ENCODE data around the gene AMMECR1. TPM values are rescaled to one million over a fixed set of nuclear protein-coding genes. Genes with fewer than 3 reads are reported as not detected.

Gene AMMECR1
- total and polyA plus RNA-seq, 2 experiments from 2014 or later = 16.9 to 32.5 TPM

- no peak overlapping the region for H3K27ac Mint-ChIP-seq
- no peaks in the 10 kb centered on the region for H3F3A ChIP-seq (replicated peaks; ENCODE audit: low read depth)
- TF ChIP-seq CREB1 (CRISPR knock-in tag; IDR thresholded peaks at IDR 0.05; ENCODE audit: low read depth) = no peak
- no peak for TF ChIP-seq EZH2phosphoT487 (IDR thresholded peaks at IDR 0.05; ENCODE audit: unreplicated experiment)
- no peak for TF ChIP-seq ZNF114 (CRISPR knock-in tag; IDR thresholded peaks at IDR 0.05)
- no peak overlapping the region for H3K4me3 ChIP-seq
- no peaks in the 10 kb centered on the region for H4K20me1 ChIP-seq (replicated peaks; ENCODE audit: insufficient read depth)
- H3K36me3 Mint-ChIP-seq (ENCODE audit: low read depth) = no peaks in the 10 kb centered on the region
- no peak for ATAC-seq
- no peak for DNase-seq (ENCODE audit: low spot score)
- H2AFZ ChIP-seq = no peak overlapping the region
- H3K4me1 ChIP-seq (ENCODE audit: insufficient read depth) = peaks cover 11% of the 10 kb centered on the region; the same call in 1 of the 2 replicates
- no peaks in the 10 kb centered on the region; the same call in 2 of the 3 replicates for H3K9me3 Mint-ChIP-seq
- no peaks in the 10 kb centered on the region for H3K36me3 ChIP-seq (ENCODE audit: insufficient read depth)
- no peaks in the 10 kb centered on the region for H3K9me2 ChIP-seq (ENCODE audit: insufficient read depth)
- H3K4me1 Mint-ChIP-seq = peaks cover 25% of the 10 kb centered on the region
- H3K27me3 Mint-ChIP-seq (ENCODE audit: insufficient read depth, low read depth, poor library complexity) = no peaks in the 10 kb centered on the region
- H3K79me2 ChIP-seq (replicated peaks; ENCODE audit: insufficient read depth) = peaks cover 10% of the 10 kb centered on the region; the same call in 1 of the 2 replicates
- no peaks in the 10 kb centered on the region for H3K27me3 ChIP-seq (ENCODE audit: insufficient read depth)
- no peak overlapping the region for H3K4me3 Mint-ChIP-seq
- no peak overlapping the region for H3K27ac ChIP-seq (ENCODE audit: low read depth)
- H3K4me2 ChIP-seq = no peak overlapping the region
Measured at GRCh38 chrX:110251961-110252360, 65.9 kb downstream of the AMMECR1 start.

DNA sequence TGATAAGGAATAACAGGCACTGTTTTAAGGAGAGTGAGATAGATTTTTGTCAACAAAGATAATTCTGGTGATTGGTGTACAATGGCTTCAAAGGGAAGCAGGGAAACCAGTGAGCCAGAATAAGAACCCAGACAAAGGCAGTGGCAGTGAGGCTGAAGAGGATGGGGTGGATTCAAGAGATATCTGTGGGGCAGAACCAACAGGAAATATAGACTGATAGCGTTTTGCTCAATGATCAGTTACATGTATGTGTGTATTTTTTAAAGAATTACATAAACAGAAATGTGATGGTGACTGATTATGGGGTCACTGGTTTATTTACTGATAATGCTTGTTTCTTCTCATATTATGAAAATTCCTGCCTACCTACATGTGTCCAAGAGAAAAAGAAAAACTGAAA lies 66.4 kb downstream of the AMMECR1 start:
- no peaks in the 10 kb centered on the region for H4K20me1 ChIP-seq (replicated peaks; ENCODE audit: insufficient read depth)
- H3K4me3 Mint-ChIP-seq = no peak overlapping the region
- H3K4me1 Mint-ChIP-seq = peaks cover 22% of the 10 kb centered on the region
- H3K4me2 ChIP-seq = no peak overlapping the region
- peaks cover 11% of the 10 kb centered on the region; the same call in 1 of the 2 replicates for H3K79me2 ChIP-seq (replicated peaks; ENCODE audit: insufficient read depth)
- no peak overlapping the region for H3K4me3 ChIP-seq
- no peaks in the 10 kb centered on the region; the same call in 2 of the 3 replicates for H3K9me3 Mint-ChIP-seq
- DNase-seq (ENCODE audit: low spot score) = no peak
- no peaks in the 10 kb centered on the region for H3K36me3 Mint-ChIP-seq (ENCODE audit: low read depth)
- no peaks in the 10 kb centered on the region for H3K9me2 ChIP-seq (ENCODE audit: insufficient read depth)
- H2AFZ ChIP-seq = no peak overlapping the region
- H3F3A ChIP-seq (replicated peaks; ENCODE audit: low read depth) = no peaks in the 10 kb centered on the region
- H3K27me3 Mint-ChIP-seq (ENCODE audit: insufficient read depth, low read depth, poor library complexity) = no peaks in the 10 kb centered on the region
- H3K27me3 ChIP-seq (ENCODE audit: insufficient read depth) = no peaks in the 10 kb centered on the region
- no peaks in the 10 kb centered on the region for H3K36me3 ChIP-seq (ENCODE audit: insufficient read depth)
- no peak for ATAC-seq
- peaks cover 13% of the 10 kb centered on the region for H3K4me1 ChIP-seq (ENCODE audit: insufficient read depth)
- H3K27ac Mint-ChIP-seq = 0 out of 2 replicates have a peak overlapping the region, but pooled peaks have one; percentile 27
- no peak overlapping the region for H3K27ac ChIP-seq (ENCODE audit: low read depth)
- TF ChIP-seq, protein P1, sequence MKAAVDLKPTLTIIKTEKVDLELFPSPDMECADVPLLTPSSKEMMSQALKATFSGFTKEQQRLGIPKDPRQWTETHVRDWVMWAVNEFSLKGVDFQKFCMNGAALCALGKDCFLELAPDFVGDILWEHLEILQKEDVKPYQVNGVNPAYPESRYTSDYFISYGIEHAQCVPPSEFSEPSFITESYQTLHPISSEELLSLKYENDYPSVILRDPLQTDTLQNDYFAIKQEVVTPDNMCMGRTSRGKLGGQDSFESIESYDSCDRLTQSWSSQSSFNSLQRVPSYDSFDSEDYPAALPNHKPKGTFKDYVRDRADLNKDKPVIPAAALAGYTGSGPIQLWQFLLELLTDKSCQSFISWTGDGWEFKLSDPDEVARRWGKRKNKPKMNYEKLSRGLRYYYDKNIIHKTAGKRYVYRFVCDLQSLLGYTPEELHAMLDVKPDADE (IDR thresholded peaks at IDR 0.05) = no peak
- TF ChIP-seq, protein P2, sequence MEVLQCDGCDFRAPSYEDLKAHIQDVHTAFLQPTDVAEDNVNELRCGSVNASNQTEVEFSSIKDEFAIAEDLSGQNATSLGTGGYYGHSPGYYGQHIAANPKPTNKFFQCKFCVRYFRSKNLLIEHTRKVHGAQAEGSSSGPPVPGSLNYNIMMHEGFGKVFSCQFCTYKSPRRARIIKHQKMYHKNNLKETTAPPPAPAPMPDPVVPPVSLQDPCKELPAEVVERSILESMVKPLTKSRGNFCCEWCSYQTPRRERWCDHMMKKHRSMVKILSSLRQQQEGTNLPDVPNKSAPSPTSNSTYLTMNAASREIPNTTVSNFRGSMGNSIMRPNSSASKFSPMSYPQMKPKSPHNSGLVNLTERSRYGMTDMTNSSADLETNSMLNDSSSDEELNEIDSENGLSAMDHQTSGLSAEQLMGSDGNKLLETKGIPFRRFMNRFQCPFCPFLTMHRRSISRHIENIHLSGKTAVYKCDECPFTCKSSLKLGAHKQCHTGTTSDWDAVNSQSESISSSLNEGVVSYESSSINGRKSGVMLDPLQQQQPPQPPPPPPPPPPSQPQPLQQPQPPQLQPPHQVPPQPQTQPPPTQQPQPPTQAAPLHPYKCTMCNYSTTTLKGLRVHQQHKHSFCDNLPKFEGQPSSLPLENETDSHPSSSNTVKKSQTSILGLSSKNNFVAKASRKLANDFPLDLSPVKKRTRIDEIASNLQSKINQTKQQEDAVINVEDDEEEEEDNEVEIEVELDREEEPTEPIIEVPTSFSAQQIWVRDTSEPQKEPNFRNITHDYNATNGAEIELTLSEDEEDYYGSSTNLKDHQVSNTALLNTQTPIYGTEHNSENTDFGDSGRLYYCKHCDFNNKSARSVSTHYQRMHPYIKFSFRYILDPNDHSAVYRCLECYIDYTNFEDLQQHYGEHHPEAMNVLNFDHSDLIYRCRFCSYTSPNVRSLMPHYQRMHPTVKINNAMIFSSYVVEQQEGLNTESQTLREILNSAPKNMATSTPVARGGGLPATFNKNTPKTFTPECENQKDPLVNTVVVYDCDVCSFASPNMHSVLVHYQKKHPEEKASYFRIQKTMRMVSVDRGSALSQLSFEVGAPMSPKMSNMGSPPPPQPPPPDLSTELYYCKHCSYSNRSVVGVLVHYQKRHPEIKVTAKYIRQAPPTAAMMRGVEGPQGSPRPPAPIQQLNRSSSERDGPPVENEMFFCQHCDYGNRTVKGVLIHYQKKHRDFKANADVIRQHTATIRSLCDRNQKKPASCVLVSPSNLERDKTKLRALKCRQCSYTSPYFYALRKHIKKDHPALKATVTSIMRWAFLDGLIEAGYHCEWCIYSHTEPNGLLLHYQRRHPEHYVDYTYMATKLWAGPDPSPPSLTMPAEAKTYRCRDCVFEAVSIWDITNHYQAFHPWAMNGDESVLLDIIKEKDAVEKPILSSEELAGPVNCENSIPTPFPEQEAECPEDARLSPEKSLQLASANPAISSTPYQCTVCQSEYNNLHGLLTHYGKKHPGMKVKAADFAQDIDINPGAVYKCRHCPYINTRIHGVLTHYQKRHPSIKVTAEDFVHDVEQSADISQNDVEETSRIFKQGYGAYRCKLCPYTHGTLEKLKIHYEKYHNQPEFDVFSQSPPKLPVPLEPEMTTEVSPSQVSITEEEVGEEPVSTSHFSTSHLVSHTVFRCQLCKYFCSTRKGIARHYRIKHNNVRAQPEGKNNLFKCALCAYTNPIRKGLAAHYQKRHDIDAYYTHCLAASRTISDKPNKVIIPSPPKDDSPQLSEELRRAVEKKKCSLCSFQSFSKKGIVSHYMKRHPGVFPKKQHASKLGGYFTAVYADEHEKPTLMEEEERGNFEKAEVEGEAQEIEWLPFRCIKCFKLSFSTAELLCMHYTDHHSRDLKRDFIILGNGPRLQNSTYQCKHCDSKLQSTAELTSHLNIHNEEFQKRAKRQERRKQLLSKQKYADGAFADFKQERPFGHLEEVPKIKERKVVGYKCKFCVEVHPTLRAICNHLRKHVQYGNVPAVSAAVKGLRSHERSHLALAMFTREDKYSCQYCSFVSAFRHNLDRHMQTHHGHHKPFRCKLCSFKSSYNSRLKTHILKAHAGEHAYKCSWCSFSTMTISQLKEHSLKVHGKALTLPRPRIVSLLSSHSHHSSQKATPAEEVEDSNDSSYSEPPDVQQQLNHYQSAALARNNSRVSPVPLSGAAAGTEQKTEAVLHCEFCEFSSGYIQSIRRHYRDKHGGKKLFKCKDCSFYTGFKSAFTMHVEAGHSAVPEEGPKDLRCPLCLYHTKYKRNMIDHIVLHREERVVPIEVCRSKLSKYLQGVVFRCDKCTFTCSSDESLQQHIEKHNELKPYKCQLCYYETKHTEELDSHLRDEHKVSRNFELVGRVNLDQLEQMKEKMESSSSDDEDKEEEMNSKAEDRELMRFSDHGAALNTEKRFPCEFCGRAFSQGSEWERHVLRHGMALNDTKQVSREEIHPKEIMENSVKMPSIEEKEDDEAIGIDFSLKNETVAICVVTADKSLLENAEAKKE (CRISPR knock-in tag; IDR thresholded peaks at IDR 0.05) = no peak
- TF ChIP-seq NANOG (IDR thresholded peaks at IDR 0.05; ENCODE audit: borderline replicate concordance) (no peak), JUNB (IDR thresholded peaks at IDR 0.05; ENCODE audit: unreplicated experiment) (no peak), STAT1 (IDR thresholded peaks at IDR 0.05; ENCODE audit: unreplicated experiment) (no peak), EZH2phosphoT487 (IDR thresholded peaks at IDR 0.05; ENCODE audit: unreplicated experiment) (no peak), ZNF114 (CRISPR knock-in tag; IDR thresholded peaks at IDR 0.05) (no peak), ZNF331 (CRISPR knock-in tag; IDR thresholded peaks at IDR 0.05; ENCODE audit: low read depth) (no peak), CREB1 (CRISPR knock-in tag; IDR thresholded peaks at IDR 0.05; ENCODE audit: low read depth) (no peak)
- TF ChIP-seq, protein P3, sequence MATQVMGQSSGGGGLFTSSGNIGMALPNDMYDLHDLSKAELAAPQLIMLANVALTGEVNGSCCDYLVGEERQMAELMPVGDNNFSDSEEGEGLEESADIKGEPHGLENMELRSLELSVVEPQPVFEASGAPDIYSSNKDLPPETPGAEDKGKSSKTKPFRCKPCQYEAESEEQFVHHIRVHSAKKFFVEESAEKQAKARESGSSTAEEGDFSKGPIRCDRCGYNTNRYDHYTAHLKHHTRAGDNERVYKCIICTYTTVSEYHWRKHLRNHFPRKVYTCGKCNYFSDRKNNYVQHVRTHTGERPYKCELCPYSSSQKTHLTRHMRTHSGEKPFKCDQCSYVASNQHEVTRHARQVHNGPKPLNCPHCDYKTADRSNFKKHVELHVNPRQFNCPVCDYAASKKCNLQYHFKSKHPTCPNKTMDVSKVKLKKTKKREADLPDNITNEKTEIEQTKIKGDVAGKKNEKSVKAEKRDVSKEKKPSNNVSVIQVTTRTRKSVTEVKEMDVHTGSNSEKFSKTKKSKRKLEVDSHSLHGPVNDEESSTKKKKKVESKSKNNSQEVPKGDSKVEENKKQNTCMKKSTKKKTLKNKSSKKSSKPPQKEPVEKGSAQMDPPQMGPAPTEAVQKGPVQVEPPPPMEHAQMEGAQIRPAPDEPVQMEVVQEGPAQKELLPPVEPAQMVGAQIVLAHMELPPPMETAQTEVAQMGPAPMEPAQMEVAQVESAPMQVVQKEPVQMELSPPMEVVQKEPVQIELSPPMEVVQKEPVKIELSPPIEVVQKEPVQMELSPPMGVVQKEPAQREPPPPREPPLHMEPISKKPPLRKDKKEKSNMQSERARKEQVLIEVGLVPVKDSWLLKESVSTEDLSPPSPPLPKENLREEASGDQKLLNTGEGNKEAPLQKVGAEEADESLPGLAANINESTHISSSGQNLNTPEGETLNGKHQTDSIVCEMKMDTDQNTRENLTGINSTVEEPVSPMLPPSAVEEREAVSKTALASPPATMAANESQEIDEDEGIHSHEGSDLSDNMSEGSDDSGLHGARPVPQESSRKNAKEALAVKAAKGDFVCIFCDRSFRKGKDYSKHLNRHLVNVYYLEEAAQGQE (IDR thresholded peaks at IDR 0.05; ENCODE audit: unreplicated experiment) = no peak

All from GM23338 (cell line).